ENCODE measurements around the gene RERE.

- TF ChIP-seq CTCF (IDR thresholded peaks at IDR 0.05) (no peak), POLR2AphosphoS5 (IDR thresholded peaks at IDR 0.05) (no peak), POLR2A (IDR thresholded peaks at IDR 0.05) (no peak), EP300 (IDR thresholded peaks at IDR 0.05) (no peak)
Observed at GRCh38 chr1:8704866-8705506, 112.5 kb downstream of the RERE start.
